NCI-H748 treated with DMSO at 0.1 percent for 48 hours (cell line): ENCODE measurements around the gene TBC1D22B.

ENCODE experiments used
- DNase-seq: peaks from one replicate; lab custom pipeline; 2025; lab: John Stamatoyannopoulos, UW

The TBC1D22B gene

DNA sequence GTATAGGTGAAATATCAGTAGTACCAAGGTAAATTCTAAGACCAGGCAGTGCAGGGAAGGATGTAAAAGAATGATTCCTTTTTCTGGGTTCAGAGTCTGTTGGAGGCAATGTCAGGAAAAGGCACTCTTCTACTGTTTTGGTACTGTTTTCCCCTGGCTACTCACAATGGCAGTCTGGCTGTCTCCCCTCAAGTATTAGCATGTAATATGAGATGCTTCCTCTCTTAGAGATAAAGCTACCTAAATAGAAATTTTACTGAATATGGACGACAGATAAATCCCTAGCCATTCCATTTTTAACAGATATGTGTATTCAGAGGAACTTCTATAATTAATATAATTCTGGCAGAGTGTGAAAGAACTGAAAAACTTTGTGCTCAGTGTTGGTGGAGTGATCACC is 99.7 kb downstream of the TBC1D22B start:
- no peak for DNase-seq

DNA sequence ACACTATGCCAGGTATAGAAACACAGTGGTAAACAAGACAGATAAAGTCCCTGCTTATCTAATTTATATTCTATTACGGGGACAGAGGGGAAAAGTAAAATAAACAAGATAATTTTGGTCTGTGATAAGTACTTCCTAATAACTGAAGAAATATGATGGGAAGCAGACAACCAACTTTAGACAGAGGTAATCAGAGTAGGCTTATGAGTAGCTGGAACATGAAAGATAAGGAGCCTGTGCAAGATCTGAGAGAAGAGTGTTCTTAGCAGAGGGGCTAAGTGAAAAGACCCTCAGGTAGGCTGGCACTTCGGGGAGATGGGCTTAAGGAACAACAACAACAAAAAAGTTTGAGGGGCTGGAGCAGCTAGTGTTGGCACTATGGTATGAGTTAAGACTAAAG is 100.3 kb downstream of the TBC1D22B start:
- DNase-seq = no peak

DNA sequence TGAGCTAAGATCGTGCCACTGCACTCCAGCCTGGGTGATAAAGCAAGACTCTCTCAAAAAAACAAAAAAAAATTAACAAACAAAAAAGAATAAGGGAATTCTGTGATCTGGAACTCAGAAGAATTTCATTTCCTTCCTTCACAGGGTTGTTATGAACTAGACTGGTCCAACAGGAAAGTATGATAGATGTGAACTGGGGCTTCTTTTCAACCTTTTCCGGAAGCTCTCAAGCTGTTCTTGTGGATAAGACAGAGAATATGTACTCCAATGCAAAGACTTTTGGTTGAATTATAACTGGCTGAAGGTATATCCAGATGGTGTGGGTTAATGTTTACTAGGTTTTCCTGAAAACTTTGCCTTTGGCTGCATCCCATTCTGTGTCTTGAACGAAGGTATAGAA is 101.5 kb downstream of the TBC1D22B start:
- DNase-seq = no peak

DNA sequence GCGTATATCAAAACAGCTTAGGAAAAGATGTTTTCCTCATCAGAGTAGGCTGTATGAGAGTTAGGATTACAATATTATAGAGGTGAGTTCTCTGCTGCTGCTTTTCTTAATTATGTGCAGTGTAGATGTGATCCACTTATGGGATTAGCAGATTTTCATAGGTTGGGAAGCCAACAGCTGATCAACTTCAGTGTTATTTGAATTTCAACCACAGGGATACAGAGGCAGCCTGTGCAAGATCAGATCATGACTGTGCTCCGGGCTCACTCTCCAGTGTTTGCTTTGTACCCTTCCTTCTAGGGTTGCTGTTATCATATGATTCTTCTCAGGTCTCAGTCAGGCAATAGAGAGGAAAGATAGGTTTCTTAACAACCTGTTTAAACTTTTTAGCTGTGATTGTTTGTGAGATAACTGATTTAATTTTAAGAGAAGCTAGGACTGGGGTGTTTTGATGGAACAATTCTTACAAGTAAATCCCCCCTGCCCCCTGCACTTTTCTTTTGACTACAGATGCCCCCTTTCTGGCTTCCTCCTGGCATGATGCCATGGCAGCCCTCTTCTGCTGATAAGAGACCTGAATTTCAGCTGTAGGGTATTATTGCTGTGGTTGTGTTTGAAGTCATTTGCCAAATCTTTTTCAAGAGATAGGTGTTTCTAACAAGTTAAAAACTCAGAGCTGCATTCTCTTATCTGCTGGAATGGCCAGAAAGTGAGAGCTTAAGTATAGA is 104.7 kb downstream of the TBC1D22B start:
- no peak for DNase-seq

DNA sequence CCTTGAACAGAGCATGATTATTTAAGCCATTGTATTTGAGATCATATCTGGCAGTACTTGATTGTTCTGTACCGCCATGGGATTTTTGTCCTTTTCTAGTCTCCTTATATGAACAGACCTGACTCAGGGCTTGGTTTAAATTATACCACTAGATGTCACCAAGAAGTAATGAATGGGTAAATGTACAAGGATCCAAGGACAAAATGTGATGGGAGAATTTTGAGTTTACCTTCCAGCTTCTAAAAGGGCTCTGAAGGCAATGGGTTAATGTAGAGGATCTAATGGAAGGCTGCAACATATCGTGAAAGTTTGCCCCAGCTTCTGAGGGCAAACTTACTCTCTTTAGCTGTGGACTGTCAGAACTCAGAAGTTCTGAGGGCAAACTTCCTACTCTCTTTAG is 108.2 kb downstream of the TBC1D22B start:
- DNase-seq = no peak

DNA sequence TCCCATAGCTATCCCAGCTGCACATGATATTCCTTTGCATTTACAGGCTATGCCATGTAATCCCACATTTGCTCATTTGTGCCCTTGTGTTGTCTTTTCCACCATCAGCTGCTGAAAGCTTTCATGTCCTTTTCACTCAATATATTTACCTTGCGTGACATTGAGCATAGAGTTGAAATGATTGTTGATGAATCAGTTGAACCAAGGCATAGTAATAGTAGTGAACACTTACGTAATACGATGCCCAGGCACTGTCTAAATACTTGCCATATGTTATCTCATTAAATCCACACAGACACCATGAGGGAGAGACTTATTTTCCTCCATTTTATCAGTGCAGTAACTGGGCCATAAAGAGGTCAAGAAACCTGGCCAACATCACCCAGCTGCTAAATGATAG is 109.3 kb downstream of the TBC1D22B start:
- peak; percentile 16 for DNase-seq

DNA sequence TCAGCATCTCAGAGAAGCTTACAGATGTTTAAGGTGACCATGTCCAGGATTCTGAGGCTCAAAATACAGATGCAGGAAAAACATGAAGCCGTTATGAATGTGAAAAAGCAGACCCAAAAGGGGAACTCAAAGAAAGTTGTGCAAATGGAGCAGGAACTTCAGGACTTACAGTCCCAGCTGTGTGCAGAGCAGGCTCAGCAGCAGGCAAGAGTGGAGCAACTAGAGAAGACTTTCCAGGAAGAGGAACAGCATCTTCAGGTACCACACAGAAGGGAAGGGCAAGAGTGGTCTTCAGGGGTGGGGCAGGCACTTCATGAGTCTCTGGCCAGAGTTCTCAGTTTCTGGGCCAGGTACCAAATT is 111.4 kb downstream of the TBC1D22B start:
- DNase-seq = no peak

DNA sequence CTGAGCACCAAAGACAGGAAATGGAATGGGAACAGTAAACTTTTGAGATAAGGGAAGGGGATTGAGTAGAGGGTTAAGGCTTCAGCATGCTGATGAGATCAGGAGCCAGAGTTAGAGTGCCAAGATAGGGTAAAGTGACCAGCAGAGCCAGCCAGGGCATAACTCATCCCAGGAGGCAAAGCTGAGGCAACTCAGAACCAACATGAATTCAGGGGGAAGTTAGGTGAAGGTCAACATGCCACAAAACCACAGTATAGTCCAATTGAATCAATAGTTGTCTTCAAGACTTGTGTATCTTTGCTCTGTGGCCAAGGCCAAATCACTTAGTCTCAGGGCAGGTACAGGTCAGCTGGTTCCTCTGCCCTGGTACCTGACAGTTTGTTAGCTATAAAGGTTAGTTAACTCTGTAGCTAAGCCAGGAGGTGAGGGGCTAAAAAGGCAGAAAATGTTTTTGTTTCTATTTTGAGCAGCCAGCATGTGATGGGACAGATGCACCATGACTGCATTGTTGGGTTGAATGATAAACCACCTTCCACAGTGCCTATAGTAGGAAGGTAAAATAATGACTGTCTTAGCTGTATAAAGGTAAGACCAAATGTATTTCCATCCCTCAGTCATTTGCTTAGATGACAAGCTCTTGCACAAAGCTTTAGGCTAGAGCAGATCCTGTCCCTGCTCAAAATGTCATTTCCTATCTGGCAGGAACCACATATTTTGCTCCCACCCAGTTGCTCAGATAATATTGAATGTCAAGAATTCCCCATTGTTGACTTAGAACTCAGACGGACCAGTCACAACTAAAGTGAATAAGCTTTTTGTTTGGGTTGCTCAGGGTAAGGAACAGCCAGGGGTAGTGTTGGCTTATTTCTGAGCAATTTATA is 112.0 kb downstream of the TBC1D22B start:
- DNase-seq = no peak

DNA sequence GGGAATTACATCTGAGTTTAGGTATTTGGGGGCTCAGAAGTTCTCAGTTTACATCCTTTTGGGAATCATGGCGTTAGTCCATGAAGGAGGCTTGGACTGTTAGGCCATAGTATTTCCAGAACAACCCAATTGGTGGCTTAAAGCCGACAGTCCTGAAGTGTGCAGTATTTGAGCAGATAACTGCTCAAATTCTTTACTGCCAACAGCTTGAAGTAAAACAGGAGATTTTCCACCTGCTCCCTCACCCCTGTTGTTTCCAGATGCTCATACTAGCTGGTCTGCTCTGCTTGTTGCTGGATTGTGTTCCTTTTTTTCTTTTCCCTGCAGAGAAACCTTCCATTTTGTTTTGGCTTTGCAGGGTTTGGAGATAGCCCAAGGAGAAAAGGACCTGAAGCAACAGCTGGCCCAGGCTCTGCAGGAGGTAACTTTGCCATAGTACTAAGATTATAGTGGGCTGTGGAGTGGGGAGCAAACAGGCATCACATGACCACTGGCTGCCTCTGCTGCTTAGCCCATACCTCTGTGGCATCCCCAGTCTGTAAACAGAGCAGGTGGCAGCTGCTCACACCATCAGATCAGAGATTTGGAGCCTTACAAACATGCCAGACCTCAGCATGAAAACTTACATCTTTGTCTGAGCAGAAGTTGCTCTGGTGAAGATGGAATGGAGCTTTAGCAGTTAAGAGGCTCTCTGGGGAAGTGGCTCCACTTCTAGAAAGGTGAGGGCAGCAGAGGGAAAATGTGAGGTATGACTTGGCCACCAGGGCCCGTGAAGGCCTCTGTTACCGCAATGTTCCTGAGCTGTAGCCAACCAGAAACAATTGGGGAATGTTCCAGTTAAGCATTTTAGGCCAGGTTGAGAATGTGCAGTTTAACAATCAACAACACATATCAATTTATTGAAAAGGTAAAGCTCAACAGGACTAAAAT is 113.8 kb downstream of the TBC1D22B start:
- no peak for DNase-seq

DNA sequence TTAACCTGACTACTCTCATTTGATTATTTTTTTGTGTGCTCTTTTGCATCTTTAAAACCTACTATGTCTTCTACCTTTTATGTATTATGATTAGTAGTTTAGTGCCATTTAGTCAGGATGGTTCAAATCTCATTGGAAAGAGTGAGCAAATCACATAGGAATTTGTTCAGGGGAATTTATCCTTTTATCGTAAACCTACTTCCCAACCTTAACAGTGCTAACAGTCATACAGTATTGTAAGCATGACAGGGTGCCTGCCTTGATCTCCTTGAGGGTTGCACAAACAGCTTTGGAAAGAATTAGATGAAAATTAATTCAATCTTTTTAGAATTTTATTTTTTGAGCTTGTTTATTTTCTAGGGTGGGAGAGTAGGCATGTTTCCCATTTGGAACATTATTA is 114.5 kb downstream of the TBC1D22B start:
- no peak for DNase-seq

DNA sequence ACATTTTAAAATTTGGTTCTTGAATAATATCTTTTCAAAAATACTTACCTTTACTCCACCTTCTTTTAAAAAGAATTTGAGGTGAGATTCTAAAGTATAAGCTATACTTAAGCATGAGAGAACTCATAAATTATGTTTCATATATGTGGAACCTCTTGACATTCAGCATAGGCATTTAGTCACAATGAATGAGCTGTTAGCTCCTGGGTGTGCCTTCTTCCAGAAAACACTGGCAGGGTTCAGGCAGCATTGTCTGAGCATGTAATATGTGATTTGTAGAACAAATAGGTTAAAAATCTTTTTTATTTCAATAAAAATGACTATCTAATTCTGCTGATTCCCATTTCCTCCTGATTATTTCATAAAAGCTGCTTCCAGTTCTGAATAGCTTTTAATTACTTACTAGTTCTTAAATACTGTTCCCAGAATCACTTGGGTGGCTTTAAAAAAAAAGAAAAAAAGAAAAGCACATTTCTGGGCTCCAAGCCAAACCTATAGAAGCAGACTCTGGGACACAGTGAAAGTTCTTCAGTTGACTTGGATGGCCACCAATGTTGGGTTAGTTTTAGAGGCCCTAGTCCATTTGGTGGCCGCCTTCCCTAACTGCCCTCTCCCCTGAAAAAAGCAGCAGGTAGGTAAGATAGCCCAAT is 116.4 kb downstream of the TBC1D22B start:
- no peak for DNase-seq

DNA sequence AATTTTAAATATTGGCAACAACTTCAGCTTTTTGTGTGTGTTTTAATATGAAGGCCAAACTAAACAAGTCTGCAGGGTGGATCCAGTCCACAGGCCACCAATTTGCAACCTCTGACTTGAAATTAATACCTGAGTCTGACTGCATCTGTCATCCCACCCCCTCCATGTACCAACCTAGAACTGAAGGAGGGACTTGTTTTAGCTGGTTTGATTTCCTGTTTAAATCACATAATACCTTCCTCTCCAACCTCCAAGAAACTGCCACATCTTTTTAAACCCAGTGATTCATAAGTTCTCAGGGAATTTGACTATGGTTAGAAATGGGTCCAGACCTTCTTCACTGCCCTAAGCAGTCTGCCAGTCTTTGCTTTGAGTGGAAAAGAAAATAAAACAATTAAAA is 117.8 kb downstream of the TBC1D22B start:
- no peak for DNase-seq

DNA sequence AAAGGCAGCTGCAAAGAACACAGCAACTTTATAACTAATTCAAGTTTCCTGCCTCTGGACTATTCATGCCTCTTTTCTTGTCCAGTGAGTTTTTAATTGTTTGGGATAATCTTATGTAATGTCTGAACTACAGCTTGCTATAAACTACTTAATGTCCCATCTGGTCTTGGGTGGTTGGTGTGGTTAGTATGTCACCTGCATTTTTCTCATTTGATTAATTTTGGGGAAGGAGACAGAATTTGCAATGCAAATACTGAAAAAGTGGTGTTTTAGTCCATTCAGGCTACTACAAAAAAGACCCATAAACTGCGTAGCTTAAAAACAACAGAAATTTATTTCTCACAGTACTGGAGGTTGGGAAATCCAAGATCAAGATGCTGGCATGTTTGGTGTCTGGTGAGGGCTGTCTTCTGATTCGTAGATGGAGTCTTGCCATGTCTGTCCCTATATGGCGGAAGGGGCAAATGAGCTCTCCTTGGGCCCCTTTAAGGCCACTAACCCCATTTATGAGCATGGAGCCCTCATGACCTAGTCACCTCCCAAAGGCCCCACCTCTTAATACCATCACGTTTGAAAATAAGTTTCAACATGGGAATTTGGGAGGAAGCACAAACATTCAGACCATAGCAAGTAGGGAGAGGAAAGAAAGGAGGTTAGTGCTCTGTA is 118.6 kb downstream of the TBC1D22B start:
- DNase-seq = no peak

DNA sequence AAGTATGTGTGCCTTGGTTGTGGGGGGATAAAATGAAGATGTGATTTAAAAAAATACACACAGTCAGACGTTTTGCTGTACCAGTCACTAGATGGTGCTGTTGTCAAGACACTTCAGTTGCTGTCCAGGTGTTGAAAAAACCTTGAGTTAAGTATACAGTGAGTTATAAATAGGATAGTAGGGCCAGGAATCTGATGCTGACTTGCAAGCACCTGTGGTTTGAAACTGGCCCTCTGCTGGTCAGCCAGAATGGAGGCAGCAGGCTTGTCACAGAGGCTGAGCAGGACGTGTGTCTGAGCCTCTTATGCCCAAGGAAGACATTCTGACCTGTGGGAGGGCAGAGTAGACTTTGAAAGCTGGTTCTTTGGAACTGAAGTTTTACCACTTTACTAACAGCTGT is 124.0 kb downstream of the TBC1D22B start:
- peak; percentile 83 for DNase-seq
